Upper lobe of right lung (tissue), 1 donor: ENCODE results near the gene TSPYL6. TPM values are rescaled to one million over a fixed set of nuclear protein-coding genes. Genes with fewer than 3 reads are reported as not detected.

Source experiments
- ATAC-seq: fragments of 200-7000 bp; cut with Tn5 transposase; one replicate; pipeline ENCODE4 v1.9.1; 2020; ENCODE audit warnings: mild to moderate bottlenecking, moderate library complexity
- DNase-seq: peaks from one replicate; pipeline ENCODE4 v3.0.0-alpha.2; 2020
- H3K27ac ChIP-seq: fragments of 200-600 bp; one replicate; pipeline ENCODE4 v1.8.0; 2022
- H3K27me3 ChIP-seq: fragments of 200-600 bp; one replicate; pipeline ENCODE4 v1.8.0; 2022; ENCODE audit warnings: mild to moderate bottlenecking
- H3K36me3 ChIP-seq: fragments of 200-600 bp; one replicate; pipeline ENCODE4 v1.8.0; 2022
- H3K4me1 ChIP-seq: fragments of 200-600 bp; one replicate; pipeline ENCODE4 v1.8.0; 2022
- H3K4me3 ChIP-seq: fragments of 200-600 bp; one replicate; pipeline ENCODE4 v1.8.0; 2022; ENCODE audit warnings: mild to moderate bottlenecking
- H3K9me3 ChIP-seq: fragments of 200-600 bp; one replicate; pipeline ENCODE4 v1.8.0; 2022
- intact Hi-C: fragments of 100-400 bp; cut with DNase I; formaldehyde crosslinking; loops from one replicate; pipeline ENCODE4 v1.11.0; 2022
- total RNA-seq: library from RNA; stranded (reverse); fragmentation: NEBNext Ultra II Directional; extraction: Animal tissue kit (Norgen Biotek cat#: 25700); gene quantifications from one replicate; pipeline ENCODE4 v1.2.1, GENCODE V29; 2021
- TF ChIP-seq, protein P1 (sequence below): fragments of 200-600 bp; IDR thresholded peaks from one replicate; pipeline ENCODE4 v1.8.0; 2022; ENCODE audit warnings: antibody characterized with exemption
- donor health status: DM: no; HTN: yes; CAD: no; lungs with severe emphysema.

Gene TSPYL6
- total RNA-seq, 1 donor from 2014 or later, result not detected

DNA sequence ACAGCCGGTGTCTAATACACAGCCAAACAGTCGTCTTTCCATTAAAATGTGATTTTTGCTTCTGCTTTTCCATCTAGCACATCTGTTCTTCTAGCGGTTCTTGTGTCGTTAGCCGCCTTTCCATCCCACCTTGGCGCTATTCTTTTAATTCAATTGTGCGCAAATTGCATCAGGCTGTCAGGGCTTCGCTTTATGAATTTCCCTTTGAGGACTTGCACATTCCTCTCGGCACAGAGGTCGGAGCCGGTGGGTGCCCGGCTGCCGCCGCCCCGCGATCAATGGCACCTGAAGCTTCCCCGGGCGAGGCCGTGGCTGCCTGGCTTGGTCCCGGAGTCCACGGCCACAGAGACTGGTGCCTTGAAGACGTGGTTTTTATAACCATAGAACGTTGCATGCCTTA, 33.9 kb upstream of the TSPYL6 start:
- Histone ChIP-seq H3K27ac (no peak overlapping the region), H3K9me3 (no peaks in the 10 kb centered on the region), H3K4me1 (no peaks in the 10 kb centered on the region), H3K4me3 (no peak overlapping the region), H3K27me3 (no peaks in the 10 kb centered on the region), H3K36me3 (no peaks in the 10 kb centered on the region)
- DNase-seq (no peak), ATAC-seq (no peak)
- TF ChIP-seq, protein P1, sequence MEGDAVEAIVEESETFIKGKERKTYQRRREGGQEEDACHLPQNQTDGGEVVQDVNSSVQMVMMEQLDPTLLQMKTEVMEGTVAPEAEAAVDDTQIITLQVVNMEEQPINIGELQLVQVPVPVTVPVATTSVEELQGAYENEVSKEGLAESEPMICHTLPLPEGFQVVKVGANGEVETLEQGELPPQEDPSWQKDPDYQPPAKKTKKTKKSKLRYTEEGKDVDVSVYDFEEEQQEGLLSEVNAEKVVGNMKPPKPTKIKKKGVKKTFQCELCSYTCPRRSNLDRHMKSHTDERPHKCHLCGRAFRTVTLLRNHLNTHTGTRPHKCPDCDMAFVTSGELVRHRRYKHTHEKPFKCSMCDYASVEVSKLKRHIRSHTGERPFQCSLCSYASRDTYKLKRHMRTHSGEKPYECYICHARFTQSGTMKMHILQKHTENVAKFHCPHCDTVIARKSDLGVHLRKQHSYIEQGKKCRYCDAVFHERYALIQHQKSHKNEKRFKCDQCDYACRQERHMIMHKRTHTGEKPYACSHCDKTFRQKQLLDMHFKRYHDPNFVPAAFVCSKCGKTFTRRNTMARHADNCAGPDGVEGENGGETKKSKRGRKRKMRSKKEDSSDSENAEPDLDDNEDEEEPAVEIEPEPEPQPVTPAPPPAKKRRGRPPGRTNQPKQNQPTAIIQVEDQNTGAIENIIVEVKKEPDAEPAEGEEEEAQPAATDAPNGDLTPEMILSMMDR, result no peak
- intact Hi-C loops, result no loop called here

DNA sequence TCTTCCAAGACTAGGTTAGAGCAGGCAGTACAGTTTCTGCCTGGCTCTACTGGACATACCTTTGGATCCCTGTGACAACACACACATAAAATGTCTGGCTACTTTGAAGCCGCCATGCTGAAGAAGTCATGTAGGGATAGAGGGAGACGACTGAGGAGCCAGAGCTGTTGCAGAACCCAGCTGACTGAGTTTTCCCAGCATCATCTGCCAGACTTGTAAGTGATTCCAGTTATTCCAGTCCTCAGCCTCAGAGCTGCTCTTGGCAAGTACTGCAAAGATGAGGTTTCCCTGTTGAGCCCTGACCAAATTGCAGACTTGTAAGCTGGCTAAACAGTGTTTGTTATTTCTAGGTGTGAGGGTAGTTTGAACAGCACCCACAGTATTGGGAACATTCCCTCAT, 31.5 kb upstream of the TSPYL6 start:
- Histone ChIP-seq H3K27me3 (no peaks in the 10 kb centered on the region), H3K4me3 (no peak overlapping the region), H3K9me3 (no peaks in the 10 kb centered on the region), H3K36me3 (no peaks in the 10 kb centered on the region), H3K4me1 (no peaks in the 10 kb centered on the region), H3K27ac (no peak overlapping the region)
- ATAC-seq (no peak), DNase-seq (no peak)
- intact Hi-C loops, result no loop called here
- TF ChIP-seq, protein P1, result no peak

DNA sequence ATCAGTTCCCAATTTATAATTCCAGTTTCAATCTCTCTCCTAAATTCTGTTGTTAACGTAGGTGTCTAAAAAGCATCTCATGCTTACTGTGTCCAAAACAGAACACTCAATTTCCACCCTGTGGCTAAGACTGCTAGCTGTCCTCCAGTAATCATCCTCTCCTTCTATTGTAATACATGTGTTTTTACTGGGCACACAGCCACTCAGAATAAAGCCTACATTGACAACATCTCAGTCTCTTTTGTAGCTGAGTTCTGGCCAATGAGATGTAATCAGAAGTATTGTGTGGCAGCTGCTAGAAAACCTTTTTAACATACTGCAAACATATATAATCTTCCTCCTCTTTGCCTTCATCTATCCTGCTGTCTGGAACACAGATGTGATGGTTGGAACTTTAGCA, 29.4 kb upstream of the TSPYL6 start:
- Histone ChIP-seq H3K4me3 (no peak overlapping the region), H3K27me3 (no peaks in the 10 kb centered on the region), H3K4me1 (no peaks in the 10 kb centered on the region), H3K27ac (no peak overlapping the region), H3K9me3 (no peaks in the 10 kb centered on the region), H3K36me3 (no peaks in the 10 kb centered on the region)
- ATAC-seq, result no peak
- no peak for DNase-seq
- intact Hi-C loops, result no loop called here
- TF ChIP-seq, protein P1, result no peak

GRCh38 chr2:54284826-54285225, 28.8 kb upstream of the TSPYL6 start:
- H3K9me3 ChIP-seq, result no peaks in the 10 kb centered on the region
- H3K27me3 ChIP-seq, result no peaks in the 10 kb centered on the region
- ATAC-seq (no peak), DNase-seq (no peak)
- no peaks in the 10 kb centered on the region for H3K4me1 ChIP-seq
- H3K4me3 ChIP-seq, result no peak overlapping the region
- intact Hi-C loops, result no loop called here
- no peaks in the 10 kb centered on the region for H3K36me3 ChIP-seq
- TF ChIP-seq, protein P1, result no peak
- H3K27ac ChIP-seq, result no peak overlapping the region

DNA sequence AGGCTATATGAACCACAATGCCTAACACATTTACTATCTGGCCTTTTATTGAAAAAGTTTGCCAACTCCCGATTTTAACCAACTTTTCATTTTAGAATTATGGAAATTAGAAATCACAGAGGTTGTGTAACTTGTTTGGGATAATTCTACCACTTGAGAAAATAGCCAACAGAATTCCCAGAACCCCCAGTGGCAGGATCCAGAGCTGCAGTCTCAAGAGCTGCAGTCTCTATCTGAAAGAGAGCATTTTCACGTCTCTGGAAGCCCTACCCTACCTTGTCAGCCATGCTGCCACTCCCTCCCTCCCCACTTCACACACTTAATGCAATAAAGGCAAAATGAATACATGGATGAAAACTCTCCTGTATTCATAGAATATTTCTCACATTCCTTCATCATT, 23.4 kb upstream of the TSPYL6 start:
- TF ChIP-seq, protein P1, result no peak
- H3K9me3 ChIP-seq, result no peaks in the 10 kb centered on the region
- intact Hi-C loops, result no loop called here

DNA sequence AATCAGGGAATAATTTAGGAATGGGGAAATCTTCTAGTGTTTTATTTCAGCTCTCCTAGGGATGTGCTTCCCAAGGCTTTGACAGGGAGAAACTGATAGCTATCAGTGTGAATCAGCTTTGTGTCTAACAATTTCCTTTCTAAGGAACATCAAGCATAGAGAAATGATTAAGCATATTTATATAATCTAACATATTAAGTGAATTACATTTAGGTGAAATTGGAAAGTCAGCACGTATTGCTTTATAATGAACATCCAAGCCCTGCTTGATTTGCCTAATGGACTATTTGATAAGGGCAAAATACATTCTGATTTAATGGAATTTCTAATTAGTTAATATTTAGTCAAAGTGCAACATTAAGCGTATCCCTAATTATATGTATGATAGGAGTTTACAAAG, 19.5 kb upstream of the TSPYL6 start:
- TF ChIP-seq, protein P1, result no peak
- no peak for ATAC-seq
- intact Hi-C loops, result no loop called here

More for the DNA sequence above, 23.4 kb upstream of the TSPYL6 start:
- ATAC-seq (no peak), DNase-seq (no peak)
- H3K27ac ChIP-seq, result no peak overlapping the region
- no peaks in the 10 kb centered on the region for H3K36me3 ChIP-seq
- H3K4me3 ChIP-seq, result no peak overlapping the region
- no peaks in the 10 kb centered on the region for H3K4me1 ChIP-seq
- H3K27me3 ChIP-seq, result no peaks in the 10 kb centered on the region

More for the DNA sequence above, 19.5 kb upstream of the TSPYL6 start:
- H3K4me1 ChIP-seq, result no peaks in the 10 kb centered on the region
- no peak overlapping the region for H3K4me3 ChIP-seq
- no peaks in the 10 kb centered on the region for H3K36me3 ChIP-seq
- no peak for DNase-seq
- no peaks in the 10 kb centered on the region for H3K9me3 ChIP-seq
- H3K27me3 ChIP-seq, result no peaks in the 10 kb centered on the region
- H3K27ac ChIP-seq, result no peak overlapping the region
